GM21786 (cell line): ENCODE data around the gene KLK6.

Experiments used
- ATAC-seq: cut with Tn5 transposase; IDR thresholded peaks from one replicate; pipeline ENCODE4 v1.9.1; 2021; ENCODE audit not compliant: unreplicated experiment

KLK6 gene

GRCh38 chr19:50969413-50969760 is at the start of gene KLK6:
TSS of gene KLK6 (minus strand) at chr19:50969591. CDS start at chr19:50968104, 1,487 bp downstream.
- no peak for ATAC-seq

GRCh38 chr19:51018745-51019543 is 49.6 kb upstream of the KLK6 start:
- ATAC-seq: no peak

GRCh38 chr19:51016798-51017683 is 47.6 kb upstream of the KLK6 start:
- ATAC-seq: no peak

- no peak for ATAC-seq
These were observed 46.4 kb upstream of the KLK6 start for GRCh38 chr19:51015691-51016267.

GRCh38 chr19:51014242-51014641 is 44.9 kb upstream of the KLK6 start:
- no peak for ATAC-seq

GRCh38 chr19:51012661-51013190 is 43.3 kb upstream of the KLK6 start:
- ATAC-seq: no peak

GRCh38 chr19:51010066-51010795 is 40.8 kb upstream of the KLK6 start:
- no peak for ATAC-seq

- no peak for ATAC-seq
These were observed 39.9 kb upstream of the KLK6 start for GRCh38 chr19:51009061-51009891.

- no peak for ATAC-seq
These were observed 38.1 kb upstream of the KLK6 start for GRCh38 chr19:51007488-51007887.

GRCh38 chr19:51006406-51006805 is 37.0 kb upstream of the KLK6 start:
- ATAC-seq: no peak

GRCh38 chr19:51005248-51005647 is 35.9 kb upstream of the KLK6 start:
- no peak for ATAC-seq

- ATAC-seq: no peak
These were observed 33.9 kb upstream of the KLK6 start for GRCh38 chr19:51003316-51003715.

GRCh38 chr19:51002542-51003311 is 33.3 kb upstream of the KLK6 start:
- no peak for ATAC-seq

GRCh38 chr19:51002089-51002532 is 32.7 kb upstream of the KLK6 start:
- ATAC-seq: no peak

GRCh38 chr19:51001515-51001914 is 32.1 kb upstream of the KLK6 start, which contains the start of gene KLK8:
TSS of gene KLK8 (minus strand) at chr19:51001604. CDS start at chr19:51001167, 437 bp downstream.
- ATAC-seq: no peak

GRCh38 chr19:51000981-51001380 is 31.6 kb upstream of the KLK6 start:
- no peak for ATAC-seq

GRCh38 chr19:51000426-51000825 is 31.0 kb upstream of the KLK6 start:
- ATAC-seq: no peak

GRCh38 chr19:50998686-50999085 is 29.3 kb upstream of the KLK6 start:
- ATAC-seq: no peak

- ATAC-seq: no peak
These were observed 28.7 kb upstream of the KLK6 start for GRCh38 chr19:50998061-50998460.
